LNCAP (cell line): Measurements from ENCODE around the gene NT5DC2.

Experiments used
- CTCF ChIP-seq: fragments of 450-650 bp; IDR thresholded peaks from 2 replicates; pipeline ENCODE4 v1.5.1; 2017; ENCODE audit warnings: mild to moderate bottlenecking

NT5DC2 gene

GRCh38 chr3:52515192-52515591 lies 18.5 kb downstream of the NT5DC2 start:
- no peak for TF ChIP-seq CTCF

GRCh38 chr3:52514576-52514975 lies 19.1 kb downstream of the NT5DC2 start:
- TF ChIP-seq CTCF = no peak

- TF ChIP-seq CTCF = no peak
Measured at GRCh38 chr3:52513281-52513680, 20.4 kb downstream of the NT5DC2 start.

- no peak for TF ChIP-seq CTCF
Measured at GRCh38 chr3:52512727-52513126, 20.9 kb downstream of the NT5DC2 start.

- no peak for TF ChIP-seq CTCF
Measured at GRCh38 chr3:52512105-52512504, 21.6 kb downstream of the NT5DC2 start.

- no peak for TF ChIP-seq CTCF
Measured at GRCh38 chr3:52511509-52511908, 22.1 kb downstream of the NT5DC2 start.

GRCh38 chr3:52509753-52510328 lies 23.8 kb downstream of the NT5DC2 start:
- TF ChIP-seq CTCF = no peak

GRCh38 chr3:52507359-52507758 lies 26.3 kb downstream of the NT5DC2 start:
- no peak for TF ChIP-seq CTCF
